Measurements from ENCODE around the gene AUTS2.

DNA sequence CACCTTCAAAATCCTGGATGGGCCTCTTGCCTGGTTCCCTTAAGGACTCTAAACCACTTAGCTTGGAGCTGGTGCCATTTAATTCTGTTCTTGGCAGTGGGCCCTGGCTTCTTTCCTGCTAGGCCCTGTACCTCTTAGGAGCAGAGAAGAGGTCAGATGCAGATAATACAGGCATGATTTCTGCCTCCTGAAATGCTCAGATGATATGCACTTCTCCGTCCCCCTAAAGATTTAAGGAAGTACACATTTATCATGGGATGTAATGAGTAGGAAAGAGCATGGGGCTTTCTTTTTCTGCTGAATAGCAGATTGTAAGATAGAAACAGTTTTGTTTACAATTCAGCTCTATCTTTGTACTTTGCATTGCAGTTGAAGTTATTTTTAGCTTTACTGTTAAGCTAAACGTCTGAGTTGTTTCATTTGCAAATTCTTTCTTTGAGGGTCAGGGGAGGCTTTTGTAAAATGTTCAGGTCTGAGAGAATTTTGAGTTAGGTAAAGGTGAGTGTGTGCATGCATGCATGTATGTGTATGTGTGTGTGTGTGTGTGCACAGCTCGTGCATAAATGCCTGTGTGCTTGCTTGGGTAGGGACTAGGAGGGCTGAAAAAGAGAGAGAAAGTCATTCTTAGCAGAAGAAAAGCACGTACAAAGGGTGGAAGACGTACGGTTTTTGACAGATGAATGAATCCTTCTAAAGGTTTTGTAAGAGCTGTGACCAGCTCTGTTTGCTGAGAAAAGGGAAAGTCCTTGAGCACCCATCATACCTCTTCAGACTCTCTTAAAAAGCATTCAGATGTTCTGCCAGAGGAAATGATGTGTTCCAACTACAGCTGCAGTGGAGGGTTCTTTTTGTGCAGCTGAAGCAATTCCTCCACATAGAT lies 364.2 kb downstream of the AUTS2 start:
- TF ChIP-seq, protein P1, sequence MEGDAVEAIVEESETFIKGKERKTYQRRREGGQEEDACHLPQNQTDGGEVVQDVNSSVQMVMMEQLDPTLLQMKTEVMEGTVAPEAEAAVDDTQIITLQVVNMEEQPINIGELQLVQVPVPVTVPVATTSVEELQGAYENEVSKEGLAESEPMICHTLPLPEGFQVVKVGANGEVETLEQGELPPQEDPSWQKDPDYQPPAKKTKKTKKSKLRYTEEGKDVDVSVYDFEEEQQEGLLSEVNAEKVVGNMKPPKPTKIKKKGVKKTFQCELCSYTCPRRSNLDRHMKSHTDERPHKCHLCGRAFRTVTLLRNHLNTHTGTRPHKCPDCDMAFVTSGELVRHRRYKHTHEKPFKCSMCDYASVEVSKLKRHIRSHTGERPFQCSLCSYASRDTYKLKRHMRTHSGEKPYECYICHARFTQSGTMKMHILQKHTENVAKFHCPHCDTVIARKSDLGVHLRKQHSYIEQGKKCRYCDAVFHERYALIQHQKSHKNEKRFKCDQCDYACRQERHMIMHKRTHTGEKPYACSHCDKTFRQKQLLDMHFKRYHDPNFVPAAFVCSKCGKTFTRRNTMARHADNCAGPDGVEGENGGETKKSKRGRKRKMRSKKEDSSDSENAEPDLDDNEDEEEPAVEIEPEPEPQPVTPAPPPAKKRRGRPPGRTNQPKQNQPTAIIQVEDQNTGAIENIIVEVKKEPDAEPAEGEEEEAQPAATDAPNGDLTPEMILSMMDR (IDR thresholded peaks at IDR 0.05): no peak
- no peak for TF ChIP-seq POLR2A (IDR thresholded peaks at IDR 0.05)

Data from thyroid gland (tissue), 4 donors.